Measurements from ENCODE around the gene LRFN3.

- TF ChIP-seq FOXP2 (optimal IDR thresholded peaks at IDR 0.05; ENCODE audit: control extremely low read depth, extremely low read length, insufficient read depth) (no peak), EZH2 (IDR thresholded peaks at IDR 0.05) (no peak)
These were observed 13.0 kb downstream of the LRFN3 start for GRCh38 chr19:35949131-35949530.

Data from SK-N-MC (cell line).